CD4-positive, alpha-beta T cell (primary cell): Measurements from ENCODE around the gene INTS4. TPM values are rescaled to one million over a fixed set of nuclear protein-coding genes. Genes with fewer than 3 reads are reported as not detected.

Experiments
- ATAC-seq: fragments of 200-7000 bp; cut with Tn5 transposase; one replicate; pipeline ENCODE4 v1.10.0; 2022; ENCODE audit warnings: mild to moderate bottlenecking; ENCODE audit not compliant: poor library complexity
- CTCF ChIA-PET: fragments of 350-600 bp; sonication (Branson Sonifier 250); formaldehyde crosslinking; loops from one replicate; lab custom pipeline; 2021; ENCODE audit warnings: antibody characterized with exemption, inconsistent platforms; lab: Charles Lee
- POLR2A ChIA-PET: fragments of 350-600 bp; sonication (Branson Sonifier 250); formaldehyde crosslinking; loops from one replicate; lab custom pipeline; 2021; ENCODE audit warnings: antibody characterized with exemption, inconsistent platforms; lab: Charles Lee
- DNase-seq, 14 experiments: peaks; one replicate each; pipeline ENCODE4 v3.0.0-alpha.2; 2013 to 2020; ENCODE audit warnings: mixed read lengths in 2 of 14
- H3K27ac ChIP-seq, 2 donors: one replicate each; pipeline versions ENCODE4 v1.5.1 to v1.7.0; 2013; ENCODE audit warnings: low read length in 2 of 2, low read depth in 1 of 2, mild to moderate bottlenecking in 1 of 2
- H3K27me3 ChIP-seq, 2 experiments: 1 replicate in 1 of 2; 2 replicates in 1 of 2; pipeline versions ENCODE4 v1.6.1 to v1.7.0; 2013; ENCODE audit warnings: low read length in 2 of 2, control low read depth in 1 of 2, mild to moderate bottlenecking in 1 of 2, moderate library complexity in 1 of 2; ENCODE audit not compliant: insufficient read depth in 2 of 2, control insufficient read depth in 1 of 2
- H3K36me3 ChIP-seq: one replicate; pipeline ENCODE4 v1.6.1; 2013; ENCODE audit warnings: low read length, control low read depth; ENCODE audit not compliant: insufficient read depth
- H3K4me1 ChIP-seq: one replicate; pipeline ENCODE4 v1.6.1; 2013; ENCODE audit warnings: low read length, control low read depth; ENCODE audit not compliant: insufficient read depth
- H3K4me3 ChIP-seq: one replicate; pipeline ENCODE4 v1.5.1; 2013; ENCODE audit warnings: mild to moderate bottlenecking, low read length, moderate library complexity
- H3K9me3 ChIP-seq, 2 experiments: 1 replicate in 1 of 2; 2 replicates in 1 of 2; pipeline versions ENCODE4 v1.6.1 to v1.7.0; 2013; ENCODE audit warnings: low read length in 2 of 2, mild to moderate bottlenecking in 2 of 2, control low read depth in 1 of 2, moderate library complexity in 1 of 2; ENCODE audit not compliant: control insufficient read depth in 1 of 2, insufficient read depth in 1 of 2
- H3K27ac Mint-ChIP-seq: one replicate; pipeline ENCODE4 v1.8.0; 2020; ENCODE audit warnings: mixed read lengths
- H3K27me3 Mint-ChIP-seq: one replicate; pipeline ENCODE4 v1.8.0; 2021; ENCODE audit warnings: mixed read lengths
- H3K36me3 Mint-ChIP-seq: one replicate; pipeline ENCODE4 v1.8.0; 2021; ENCODE audit warnings: low read depth, mixed read lengths
- H3K4me1 Mint-ChIP-seq: one replicate; pipeline ENCODE4 v1.8.0; 2021; ENCODE audit warnings: low read depth, mixed read lengths
- H3K4me3 Mint-ChIP-seq: one replicate; pipeline ENCODE4 v1.8.0; 2020; ENCODE audit warnings: mild to moderate bottlenecking, mixed read lengths
- H3K9me3 Mint-ChIP-seq: one replicate; pipeline ENCODE4 v1.8.0; 2020; ENCODE audit warnings: mixed read lengths
- intact Hi-C, 2 experiments: fragments of 100-400 bp; cut with DNase I in 1 of 2; cut with micrococcal nuclease in 1 of 2; formaldehyde crosslinking; loops; one replicate each; pipeline versions ENCODE4 v1.15.1 to v1.9.0; 2023 to 2025; cut with DNase I, micrococcal nuclease
- total RNA-seq, 174 experiments: library from RNA in 2 of 174; stranded (reverse) in 2 of 174; gene quantifications; one replicate each; pipeline ENCODE4 v1.2.3 and lab custom pipeline; 2021 to 2026
- TF ChIP-seq, protein P1 (sequence below): fragments of 200-600 bp; IDR thresholded peaks from one replicate; pipeline ENCODE4 v1.8.0; 2022; ENCODE audit warnings: antibody characterized with exemption, mild to moderate bottlenecking

The INTS4 gene
- total RNA-seq, 2 experiments from 2014 or later: 46.5 to 49.2 TPM

DNA sequence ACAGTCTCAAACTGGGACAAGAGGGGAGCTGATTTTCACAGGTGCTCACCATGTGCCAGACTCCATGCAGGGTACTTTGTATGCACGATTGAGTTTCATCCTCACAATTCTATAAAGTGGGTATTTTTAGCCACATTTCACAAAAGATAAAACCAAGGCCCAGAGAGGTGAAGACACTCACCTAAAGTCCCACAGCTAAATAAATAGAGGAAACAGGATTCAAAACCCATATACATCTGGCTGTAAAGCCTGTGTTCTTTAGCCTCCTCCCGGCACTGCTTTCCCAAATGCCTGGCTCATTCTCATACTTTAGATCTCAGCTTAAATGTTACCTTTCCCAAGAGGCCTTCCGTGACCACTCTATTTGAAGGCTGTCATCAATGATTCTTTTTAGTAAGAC, 41.8 kb upstream of the INTS4 start:
- Mint-ChIP-seq H3K4me3 (no peak overlapping the region), H3K27me3 (peaks cover 6% of the 10 kb centered on the region), H3K36me3 (no peaks in the 10 kb centered on the region), H3K4me1 (peaks cover 10% of the 10 kb centered on the region), H3K27ac (no peak overlapping the region), H3K9me3 (no peaks in the 10 kb centered on the region)
- Histone ChIP-seq H3K36me3 (no peaks in the 10 kb centered on the region), H3K4me3 (no peak overlapping the region), H3K4me1 (peaks cover 6% of the 10 kb centered on the region), H3K27ac (no peak overlapping the region), H3K9me3 (no peaks in the 10 kb centered on the region), H3K27me3 (no peaks in the 10 kb centered on the region)
- TF ChIP-seq, protein P1, sequence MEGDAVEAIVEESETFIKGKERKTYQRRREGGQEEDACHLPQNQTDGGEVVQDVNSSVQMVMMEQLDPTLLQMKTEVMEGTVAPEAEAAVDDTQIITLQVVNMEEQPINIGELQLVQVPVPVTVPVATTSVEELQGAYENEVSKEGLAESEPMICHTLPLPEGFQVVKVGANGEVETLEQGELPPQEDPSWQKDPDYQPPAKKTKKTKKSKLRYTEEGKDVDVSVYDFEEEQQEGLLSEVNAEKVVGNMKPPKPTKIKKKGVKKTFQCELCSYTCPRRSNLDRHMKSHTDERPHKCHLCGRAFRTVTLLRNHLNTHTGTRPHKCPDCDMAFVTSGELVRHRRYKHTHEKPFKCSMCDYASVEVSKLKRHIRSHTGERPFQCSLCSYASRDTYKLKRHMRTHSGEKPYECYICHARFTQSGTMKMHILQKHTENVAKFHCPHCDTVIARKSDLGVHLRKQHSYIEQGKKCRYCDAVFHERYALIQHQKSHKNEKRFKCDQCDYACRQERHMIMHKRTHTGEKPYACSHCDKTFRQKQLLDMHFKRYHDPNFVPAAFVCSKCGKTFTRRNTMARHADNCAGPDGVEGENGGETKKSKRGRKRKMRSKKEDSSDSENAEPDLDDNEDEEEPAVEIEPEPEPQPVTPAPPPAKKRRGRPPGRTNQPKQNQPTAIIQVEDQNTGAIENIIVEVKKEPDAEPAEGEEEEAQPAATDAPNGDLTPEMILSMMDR: no peak
- POLR2A ChIA-PET: no interaction called here
- no peak for DNase-seq
- intact Hi-C loops: no loop called here
- CTCF ChIA-PET: interaction anchor here (2.7 kb wide), 1 partner anchor 10 kb away, joined by 11 read pairs; no protein-coding TSS in a partner anchor
- ATAC-seq: no peak

DNA sequence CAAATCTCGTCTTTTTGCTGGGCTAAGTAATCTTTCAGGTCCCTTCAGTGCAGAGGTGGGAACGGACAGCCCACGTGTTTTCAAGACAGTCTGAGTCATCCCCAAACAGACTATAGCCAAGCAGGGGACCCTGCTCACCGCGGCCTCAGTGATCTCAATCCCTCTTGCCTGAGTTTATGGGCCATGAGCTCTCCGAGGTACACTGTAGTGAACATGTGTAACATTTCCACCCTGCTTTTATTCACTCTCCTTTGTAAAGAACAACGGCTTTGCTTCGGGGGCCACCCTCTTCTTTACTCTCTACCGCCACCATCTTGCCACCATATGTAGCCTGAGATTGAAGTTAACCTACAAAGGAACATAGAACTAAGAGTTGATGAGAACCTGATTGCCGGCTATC, 40.2 kb upstream of the INTS4 start:
- Histone ChIP-seq H3K4me3 (no peak overlapping the region), H3K27ac (no peak overlapping the region), H3K36me3 (no peaks in the 10 kb centered on the region), H3K4me1 (peaks cover 1% of the 10 kb centered on the region), H3K27me3 (no peaks in the 10 kb centered on the region), H3K9me3 (no peaks in the 10 kb centered on the region)
- intact Hi-C loops: no loop called here
- TF ChIP-seq, protein P1: no peak
- Mint-ChIP-seq H3K27ac (no peak overlapping the region), H3K4me3 (no peak overlapping the region), H3K36me3 (no peaks in the 10 kb centered on the region), H3K4me1 (peaks cover under 1% of the 10 kb centered on the region), H3K9me3 (no peaks in the 10 kb centered on the region), H3K27me3 (peaks cover 6% of the 10 kb centered on the region)
- POLR2A ChIA-PET: no interaction called here
- no peak for ATAC-seq
- CTCF ChIA-PET: no interaction called here
- DNase-seq: no peak

DNA sequence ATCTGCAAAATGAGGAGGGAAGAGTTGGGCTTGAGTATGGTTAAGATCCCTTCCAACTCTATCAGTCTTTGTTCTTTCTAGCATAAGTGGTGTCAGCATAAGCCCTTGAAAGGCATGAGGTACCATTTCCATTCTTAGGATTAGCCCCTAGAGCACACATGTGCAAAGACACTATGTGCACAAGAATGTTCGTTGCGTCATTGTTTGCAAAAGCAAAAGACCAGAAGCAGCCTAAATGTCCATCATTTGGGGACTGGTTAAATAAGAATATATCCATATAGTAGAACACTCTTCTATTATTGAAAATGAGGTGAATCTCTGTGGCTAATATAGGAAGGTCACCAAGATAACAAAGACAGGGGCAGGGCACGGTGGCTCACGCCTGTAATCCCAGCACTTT, 38.6 kb upstream of the INTS4 start:
- H3K27ac ChIP-seq: no peak overlapping the region
- intact Hi-C loops: no loop called here
- peaks cover 6% of the 10 kb centered on the region for H3K27me3 Mint-ChIP-seq
- ATAC-seq (no peak), DNase-seq (no peak)
- H3K9me3 ChIP-seq: no peaks in the 10 kb centered on the region
- TF ChIP-seq, protein P1: no peak
- H3K36me3 Mint-ChIP-seq: no peaks in the 10 kb centered on the region
- H3K36me3 ChIP-seq: no peaks in the 10 kb centered on the region
- H3K4me1 Mint-ChIP-seq: no peaks in the 10 kb centered on the region
- H3K27me3 ChIP-seq: no peaks in the 10 kb centered on the region
- POLR2A ChIA-PET: no interaction called here
- H3K9me3 Mint-ChIP-seq: no peaks in the 10 kb centered on the region
- no peak overlapping the region for H3K27ac Mint-ChIP-seq
- no peak overlapping the region for H3K4me3 ChIP-seq
- no peak overlapping the region for H3K4me3 Mint-ChIP-seq
- CTCF ChIA-PET: no interaction called here
- H3K4me1 ChIP-seq: no peaks in the 10 kb centered on the region
